ENCODE results near the gene ARFGAP1. TPM values are rescaled to one million over a fixed set of nuclear protein-coding genes. Genes with fewer than 3 reads are reported as not detected.

The ARFGAP1 gene
- total and polyA plus RNA-seq, 2 of the 8 experiments (the other 6 are each of a cell fraction or from before 2014, with no cell fraction given): 93.7 to 100 TPM

DNA sequence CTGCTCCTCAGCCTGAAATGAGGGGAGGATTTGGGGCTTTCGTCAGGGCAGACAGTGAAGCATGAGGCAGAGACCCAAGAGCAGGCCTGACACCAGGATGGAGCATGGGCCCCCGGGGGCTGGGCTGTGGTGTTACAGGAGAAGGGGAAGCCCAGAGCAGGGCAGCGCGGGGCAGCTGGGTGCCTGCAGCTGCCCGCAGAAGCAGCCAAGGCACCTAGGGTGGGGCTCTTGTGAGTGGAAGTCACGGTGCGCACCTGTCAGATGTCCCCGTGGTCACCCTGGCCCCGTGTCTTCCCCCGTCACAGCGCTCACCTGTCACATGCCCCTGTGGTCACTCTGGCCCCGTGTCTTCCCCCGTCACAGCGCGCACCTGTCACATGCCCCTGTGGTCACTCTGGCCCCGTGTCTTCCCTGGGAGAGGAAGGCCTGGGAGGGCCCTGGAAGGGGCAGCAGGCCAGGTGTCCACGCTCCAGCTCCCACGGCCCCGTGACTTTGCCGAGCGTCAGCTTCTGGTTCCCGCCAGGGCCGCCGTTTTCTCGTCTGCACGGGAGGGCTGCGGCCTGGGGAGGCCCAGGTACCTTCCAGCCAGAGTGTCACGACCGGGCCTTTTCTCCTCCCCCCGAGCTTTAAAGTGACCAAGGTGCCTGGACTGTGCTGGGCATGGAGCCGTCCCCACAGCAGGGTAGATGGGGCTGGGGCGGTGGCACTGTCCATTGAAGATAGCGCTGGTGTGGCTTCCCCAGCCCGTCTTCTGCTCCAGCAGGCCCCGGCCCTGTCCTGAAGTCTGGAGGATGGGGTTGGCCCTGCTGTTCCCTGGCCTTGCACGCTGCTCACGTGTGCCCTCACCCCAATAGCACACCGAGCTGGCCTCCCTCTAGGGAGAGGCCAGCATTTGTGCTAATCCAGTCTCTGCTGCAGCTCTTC, 9.4 kb downstream of the ARFGAP1 start (continued):
- TF ChIP-seq NANOG (IDR thresholded peaks at IDR 0.05; ENCODE audit: insufficient read depth, low read depth, low read length, poor library complexity, severe bottlenecking) (no peak), POLR2AphosphoS5 (IDR thresholded peaks at IDR 0.05; ENCODE audit: low read depth, low read length) (no peak)
